Effector memory CD4-positive, alpha-beta T cell (primary cell): Measurements from ENCODE around the gene SERTAD2.

ENCODE experiments used
- DNase-seq, 3 donors: peaks; one replicate each; pipeline ENCODE4 v3.0.0-alpha.2; 2020
- H3K27ac ChIP-seq: 2 replicates; pipeline ENCODE4 v1.7.0; 2013; ENCODE audit warnings: mild to moderate bottlenecking, low read length, moderate library complexity; ENCODE audit not compliant: insufficient read depth, poor library complexity, severe bottlenecking
- H3K27me3 ChIP-seq: replicated peaks from 2 replicates; pipeline ENCODE4 v1.7.0; 2013; ENCODE audit warnings: mild to moderate bottlenecking, low read length; ENCODE audit not compliant: insufficient read depth, control insufficient read depth, poor library complexity, severe bottlenecking
- H3K36me3 ChIP-seq: 2 replicates; pipeline ENCODE4 v1.7.0; 2013; ENCODE audit warnings: mild to moderate bottlenecking, low read length, moderate library complexity; ENCODE audit not compliant: control insufficient read depth, insufficient read depth
- H3K4me1 ChIP-seq: 2 replicates; pipeline ENCODE4 v1.7.0; 2013; ENCODE audit warnings: low read length, mild to moderate bottlenecking; ENCODE audit not compliant: control insufficient read depth, insufficient read depth, poor library complexity, severe bottlenecking
- H3K4me3 ChIP-seq: 2 replicates; pipeline ENCODE4 v1.7.0; 2013; ENCODE audit warnings: low read length, low read depth, mild to moderate bottlenecking; ENCODE audit not compliant: insufficient read depth, poor library complexity, severe bottlenecking
- H3K9me3 ChIP-seq: 2 replicates; pipeline ENCODE4 v1.7.0; 2013; ENCODE audit warnings: mild to moderate bottlenecking, low read length, moderate library complexity; ENCODE audit not compliant: control insufficient read depth

The SERTAD2 gene

DNA sequence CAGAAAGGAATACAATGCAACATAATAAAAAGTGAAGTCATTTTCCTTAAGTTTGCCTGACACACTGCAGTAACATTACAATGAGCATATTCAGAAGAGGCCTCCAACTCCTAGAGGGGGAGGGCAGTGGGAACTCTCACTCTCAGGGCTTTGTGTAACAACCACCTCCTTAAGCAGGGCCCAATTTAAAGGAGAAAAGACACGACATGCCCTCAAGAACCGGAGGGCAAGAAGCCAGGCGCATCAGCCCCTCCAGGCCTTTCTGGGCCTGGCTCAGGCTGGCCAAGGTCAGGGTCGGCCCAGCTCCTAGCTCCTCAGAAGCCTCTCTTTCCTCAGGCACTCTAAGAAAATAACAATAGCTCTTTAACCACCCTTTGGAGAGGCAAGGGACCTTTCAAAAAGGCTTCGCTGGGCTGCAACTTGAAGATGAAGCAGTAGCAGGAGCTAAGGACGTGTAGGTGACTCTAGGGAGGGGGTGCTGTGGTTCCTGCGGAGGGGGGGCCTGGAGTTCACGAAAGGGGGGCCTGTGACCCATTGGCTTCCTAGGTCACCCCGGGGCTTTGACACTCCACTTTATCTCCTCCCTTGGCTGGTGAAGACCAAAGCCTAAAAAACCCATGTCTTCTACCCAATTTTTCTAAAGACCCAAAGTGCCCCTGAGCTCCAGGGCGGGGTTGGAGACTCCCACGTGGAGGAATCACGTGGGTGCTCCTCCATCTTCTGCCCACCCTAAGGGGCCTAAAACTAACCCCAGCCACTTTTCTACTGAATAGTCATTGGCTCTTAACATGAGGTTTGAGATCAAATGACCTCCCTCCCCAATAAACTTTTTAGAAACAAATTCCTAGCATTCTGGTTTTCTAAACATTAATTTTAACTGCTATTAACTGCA lies 13.3 kb downstream of the SERTAD2 start:
- H3K4me1 ChIP-seq = no peaks in the 10 kb centered on the region
- H3K9me3 ChIP-seq = no peaks in the 10 kb centered on the region
- H3K36me3 ChIP-seq = peaks cover 10% of the 10 kb centered on the region
- no peak for DNase-seq
- no peak overlapping the region for H3K27ac ChIP-seq
- H3K4me3 ChIP-seq = no peak overlapping the region
- no peaks in the 10 kb centered on the region for H3K27me3 ChIP-seq

DNA sequence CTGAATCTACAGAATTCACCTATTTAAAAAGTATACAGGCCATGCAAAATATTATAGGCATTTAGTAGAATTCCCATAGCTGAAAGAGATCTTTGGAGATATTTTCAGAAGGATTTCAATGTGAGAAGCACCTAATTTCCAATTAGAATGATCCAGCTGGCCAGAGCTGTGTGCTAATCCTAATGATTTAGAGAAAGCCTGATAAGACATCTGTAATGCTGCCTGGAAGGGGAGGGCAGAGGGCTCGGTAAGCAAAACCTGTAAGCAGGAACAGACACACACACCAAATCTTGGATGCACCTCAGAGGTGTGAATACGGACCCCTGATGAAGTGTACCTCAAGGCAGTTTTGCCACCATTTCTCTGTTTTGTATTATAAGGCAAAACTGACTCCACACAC lies 14.0 kb downstream of the SERTAD2 start:
- Histone ChIP-seq H3K4me1 (no peaks in the 10 kb centered on the region), H3K27ac (no peak overlapping the region)
- DNase-seq = no peak

GRCh38 chr2:64638502-64639120 lies 15.1 kb downstream of the SERTAD2 start:
- Histone ChIP-seq H3K4me3 (no peak overlapping the region), H3K36me3 (peaks cover 18% of the 10 kb centered on the region), H3K9me3 (no peaks in the 10 kb centered on the region), H3K27me3 (no peaks in the 10 kb centered on the region), H3K27ac (no peak overlapping the region), H3K4me1 (no peaks in the 10 kb centered on the region)
- DNase-seq = no peak

More for the DNA sequence above, 14.0 kb downstream of the SERTAD2 start:
- Histone ChIP-seq H3K36me3 (peaks cover 15% of the 10 kb centered on the region), H3K27me3 (no peaks in the 10 kb centered on the region), H3K4me3 (no peak overlapping the region), H3K9me3 (no peaks in the 10 kb centered on the region)

DNA sequence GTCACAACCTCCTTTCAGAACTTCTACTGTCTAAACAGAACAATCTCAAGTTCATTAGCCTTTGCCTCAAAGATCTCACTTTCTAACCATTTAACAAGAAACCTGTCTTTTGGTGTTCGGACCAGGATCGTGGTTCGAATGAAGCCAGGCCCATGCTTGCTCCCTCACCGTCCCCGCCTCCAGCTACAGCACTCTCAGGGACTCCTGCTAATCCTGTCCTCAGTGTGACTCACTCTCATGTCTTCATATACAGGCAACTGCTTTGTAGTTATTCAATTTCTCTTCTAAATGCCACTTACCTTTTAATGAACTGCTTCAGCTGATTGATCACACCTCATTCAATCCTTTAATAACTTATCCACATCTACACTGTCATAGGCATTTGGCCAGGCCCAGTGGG lies 15.8 kb downstream of the SERTAD2 start:
- no peaks in the 10 kb centered on the region for H3K27me3 ChIP-seq
- H3K27ac ChIP-seq = no peak overlapping the region
- peaks cover 18% of the 10 kb centered on the region for H3K36me3 ChIP-seq
- no peaks in the 10 kb centered on the region for H3K4me1 ChIP-seq
- DNase-seq = no peak
- no peaks in the 10 kb centered on the region for H3K9me3 ChIP-seq
- H3K4me3 ChIP-seq = no peak overlapping the region

DNA sequence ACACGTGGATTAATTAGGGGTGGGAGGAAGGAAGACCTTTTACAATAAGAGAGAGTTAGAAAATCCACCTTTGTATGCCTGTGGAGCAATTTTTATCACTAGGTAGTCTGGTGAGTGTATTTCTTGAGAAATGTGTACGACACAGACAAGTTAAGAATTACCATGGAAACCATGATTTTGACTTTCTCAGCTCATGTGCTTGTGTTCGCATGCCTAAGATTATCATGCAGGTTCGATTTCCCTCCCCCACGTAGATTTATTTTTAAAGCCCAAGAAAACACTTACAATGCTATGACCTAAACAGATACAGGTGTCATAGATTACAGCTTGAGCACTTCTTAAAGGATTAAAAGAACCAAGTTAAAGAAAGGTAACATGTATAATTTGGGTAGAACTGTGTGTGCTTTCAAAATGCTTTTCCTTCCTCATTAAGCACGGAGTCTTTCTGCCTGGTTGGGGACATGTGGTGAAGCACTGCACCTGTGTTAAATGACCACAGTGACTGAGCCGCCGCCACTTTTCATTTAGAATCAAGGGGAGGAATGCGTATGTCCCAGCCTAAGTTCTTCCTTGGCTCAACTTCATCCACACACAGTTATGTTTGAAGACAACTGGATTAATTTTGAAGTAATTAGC lies 16.6 kb downstream of the SERTAD2 start:
- H3K4me3 ChIP-seq = no peak overlapping the region
- DNase-seq = no peak
- peaks cover 18% of the 10 kb centered on the region for H3K36me3 ChIP-seq
- H3K27ac ChIP-seq = no peak overlapping the region
- H3K4me1 ChIP-seq = no peaks in the 10 kb centered on the region
- H3K27me3 ChIP-seq = no peaks in the 10 kb centered on the region
- no peaks in the 10 kb centered on the region for H3K9me3 ChIP-seq

DNA sequence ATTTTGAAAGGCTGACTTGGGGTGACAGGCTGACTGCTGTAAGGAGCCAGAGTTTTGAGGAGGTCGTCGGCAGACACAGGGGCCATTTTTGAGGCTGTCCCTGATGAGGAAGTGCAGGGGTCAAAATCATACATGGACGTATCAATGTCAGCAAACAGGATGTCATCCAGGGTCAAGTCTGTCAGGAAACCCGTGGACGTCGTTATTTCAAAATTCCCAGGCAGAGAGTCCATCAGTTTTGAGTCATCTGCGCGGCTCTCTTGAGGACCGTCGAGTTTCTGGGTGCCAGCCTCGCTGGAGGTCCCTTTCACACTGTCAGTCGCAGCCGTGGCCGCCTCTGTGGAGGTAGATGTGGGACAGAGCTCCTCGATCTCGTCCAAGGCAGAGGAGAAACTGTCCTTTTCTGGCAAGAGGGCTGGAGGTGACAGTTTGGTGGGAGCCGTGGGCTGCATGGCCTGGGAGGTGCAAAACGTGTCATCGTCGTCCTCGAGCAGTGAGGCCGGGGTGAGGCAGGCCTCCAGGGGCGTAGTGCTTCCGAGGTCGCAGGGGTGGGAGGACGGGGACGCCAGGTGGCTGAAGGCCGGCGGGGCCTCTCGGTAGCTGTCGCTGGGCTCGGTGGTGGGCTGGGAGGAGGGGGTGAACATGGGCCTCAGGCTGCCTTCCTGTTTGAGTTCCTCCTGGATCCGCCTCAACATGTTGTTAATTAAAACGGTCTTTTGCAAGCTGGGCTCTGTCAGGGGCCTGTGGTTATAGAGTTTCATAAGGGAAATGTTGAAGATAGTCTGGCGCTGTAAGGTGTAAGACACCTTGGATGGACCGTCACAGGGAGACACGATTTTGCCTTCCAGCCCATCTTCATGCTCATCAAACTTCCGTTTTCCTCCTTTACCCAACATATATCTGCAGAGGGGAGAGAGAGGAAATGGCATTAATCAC lies 17.5 kb downstream of the SERTAD2 start:
- Histone ChIP-seq H3K27ac (no peak overlapping the region), H3K4me3 (no peak overlapping the region), H3K27me3 (no peaks in the 10 kb centered on the region), H3K36me3 (peaks cover 19% of the 10 kb centered on the region), H3K4me1 (no peaks in the 10 kb centered on the region), H3K9me3 (no peaks in the 10 kb centered on the region)
- DNase-seq = no peak

DNA sequence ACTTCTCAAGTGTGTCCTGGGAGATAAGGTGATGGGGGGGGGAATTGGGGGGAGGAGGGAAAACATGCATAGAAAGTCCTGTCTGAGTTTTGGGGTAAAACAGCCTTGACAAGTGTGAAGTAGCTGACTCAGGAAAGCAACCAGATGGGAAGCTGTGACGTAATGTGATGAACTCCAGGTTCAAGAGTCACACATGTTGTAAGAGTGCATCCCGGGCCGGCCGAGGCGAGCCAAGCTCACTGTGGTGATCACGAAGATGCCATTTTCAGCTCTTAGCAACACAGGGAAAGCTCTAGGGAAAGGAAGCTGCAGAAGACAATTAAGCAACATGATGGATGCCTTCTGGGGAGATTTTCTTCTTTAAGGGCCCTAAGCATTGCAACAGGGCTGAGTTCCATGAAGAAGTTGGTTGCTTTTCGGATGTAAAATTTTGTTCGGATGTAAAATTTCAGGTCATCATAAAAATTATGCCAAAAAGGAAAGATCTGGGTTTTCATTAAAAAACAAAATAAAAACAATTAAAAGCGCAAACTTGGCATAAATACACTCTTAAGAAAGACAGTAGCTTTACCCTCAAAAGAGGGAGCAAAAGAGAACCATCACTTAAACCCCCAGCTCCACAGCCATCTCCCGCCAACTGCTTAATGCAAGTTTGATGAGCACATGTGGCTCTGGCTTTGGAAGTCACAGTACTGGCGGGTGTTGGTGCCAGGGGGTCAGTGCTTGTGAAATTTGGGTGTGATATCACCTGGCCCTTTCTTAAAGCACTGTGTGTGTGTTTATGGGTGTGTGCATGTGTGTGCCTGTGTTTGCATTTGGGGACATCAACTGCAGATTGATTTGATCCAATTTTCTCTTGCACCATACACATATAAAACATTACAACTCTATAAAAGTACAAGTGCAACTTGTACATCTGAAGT lies 19.1 kb downstream of the SERTAD2 start:
- Histone ChIP-seq H3K27ac (no peak overlapping the region), H3K36me3 (peaks cover 27% of the 10 kb centered on the region), H3K4me1 (no peaks in the 10 kb centered on the region)

GRCh38 chr2:64632835-64633819 lies 20.6 kb downstream of the SERTAD2 start:
- Histone ChIP-seq H3K4me1 (no peaks in the 10 kb centered on the region), H3K4me3 (no peak overlapping the region), H3K27ac (no peak overlapping the region), H3K9me3 (no peaks in the 10 kb centered on the region), H3K36me3 (peaks cover 27% of the 10 kb centered on the region), H3K27me3 (no peaks in the 10 kb centered on the region)
- DNase-seq = no peak

More for the DNA sequence above, 19.1 kb downstream of the SERTAD2 start:
- H3K4me3 ChIP-seq = no peak overlapping the region
- no peaks in the 10 kb centered on the region for H3K27me3 ChIP-seq
- DNase-seq = no peak
- no peaks in the 10 kb centered on the region for H3K9me3 ChIP-seq
